Natural killer cell (primary cell): ENCODE results near the gene RAB44. TPM values are rescaled to one million over a fixed set of nuclear protein-coding genes. Genes with fewer than 3 reads are reported as not detected.
A peak's percentile ranks its signal among the peaks of the same experiment; 100 is the strongest.
"Not testable (repeated sequence)": the region's sequence is repeated elsewhere in the genome, so short reads cannot be mapped to it uniquely, and the experiment has no call there.

Experiments
- ATAC-seq, 3 donors: fragments of 150-1000 bp in 2 of 3; fragments of 200-7000 bp in 1 of 3; cut with Tn5 transposase; 1 replicate in 1 of 3; 2 replicates in 2 of 3; pipeline ENCODE4 v1.10.0; 2021; ENCODE audit warnings: mild to moderate bottlenecking in 2 of 3, moderate library complexity in 2 of 3
- DNase-seq, 2 donors: peaks; one replicate each; pipeline versions ENCODE4 v3.0.0 to v3.0.0-alpha.2; 2013 to 2021; ENCODE audit warnings: mixed read lengths in 1 of 2
- H3K27ac ChIP-seq: one replicate; pipeline ENCODE4 v1.5.1; 2013; ENCODE audit warnings: mild to moderate bottlenecking, low read length
- H3K27me3 ChIP-seq: one replicate; pipeline ENCODE4 v1.6.1; 2013; ENCODE audit warnings: low read length; ENCODE audit not compliant: control insufficient read depth, insufficient read depth
- H3K36me3 ChIP-seq: one replicate; pipeline ENCODE4 v1.6.1; 2013; ENCODE audit warnings: low read length; ENCODE audit not compliant: control insufficient read depth, insufficient read depth
- H3K4me1 ChIP-seq: one replicate; pipeline ENCODE4 v1.6.1; 2013; ENCODE audit warnings: low read length; ENCODE audit not compliant: control insufficient read depth, insufficient read depth
- H3K4me3 ChIP-seq: one replicate; pipeline ENCODE4 v1.5.1; 2013; ENCODE audit warnings: low read length
- H3K9me3 ChIP-seq: one replicate; pipeline ENCODE4 v1.6.1; 2013; ENCODE audit warnings: low read length; ENCODE audit not compliant: control insufficient read depth, insufficient read depth
- H3K27ac Mint-ChIP-seq, 2 donors: one replicate each; pipeline ENCODE4 v1.8.0; 2022; ENCODE audit warnings: mild to moderate bottlenecking in 2 of 2, mixed read lengths in 2 of 2, moderate library complexity in 1 of 2
- H3K27me3 Mint-ChIP-seq, 2 donors: one replicate each; pipeline ENCODE4 v1.8.0; 2022; ENCODE audit warnings: low read depth in 2 of 2, mixed read lengths in 2 of 2
- H3K36me3 Mint-ChIP-seq: one replicate; pipeline ENCODE4 v1.8.0; 2022; ENCODE audit warnings: mixed read lengths
- H3K4me1 Mint-ChIP-seq, 2 donors: one replicate each; pipeline ENCODE4 v1.8.0; 2022; ENCODE audit warnings: mixed read lengths in 2 of 2
- H3K4me3 Mint-ChIP-seq: one replicate; pipeline ENCODE4 v1.8.0; 2022; ENCODE audit warnings: mild to moderate bottlenecking, moderate library complexity, mixed read lengths
- H3K9me3 Mint-ChIP-seq, 2 donors: one replicate each; pipeline ENCODE4 v1.8.0; 2022; ENCODE audit warnings: mixed read lengths in 2 of 2
- CTCF ChIP-seq: fragments of 200-600 bp; IDR thresholded peaks from one replicate; pipeline ENCODE4 v1.8.0; 2022; ENCODE audit warnings: antibody characterized with exemption
- WGBS: methylation state at CpG from one replicate; pipeline ENCODE4 v1.1.7; 2013; ENCODE audit warnings: missing lambda C conversion rate; ENCODE audit not compliant: insufficient coverage; 5-methylcytosine and 5-hydroxymethylcytosine counted together
- intact Hi-C: fragments of 100-400 bp; cut with micrococcal nuclease; formaldehyde crosslinking; loops from one replicate; pipeline ENCODE4 v1.14.2; 2022
- total RNA-seq, 4 donors: library from RNA; stranded (reverse); fragments of 120-200 nt in 1 of 4; gene quantifications; one replicate each; pipeline versions ENCODE4 v1.2.3 to v1.2.4, GENCODE V29; 2013 to 2022

The RAB44 gene
- total RNA-seq, 3 donors from 2014 or later (not counting 1 experiment from before 2014, with no cell fraction given) = 0.09 to 12.9 (median 0.70) TPM

DNA sequence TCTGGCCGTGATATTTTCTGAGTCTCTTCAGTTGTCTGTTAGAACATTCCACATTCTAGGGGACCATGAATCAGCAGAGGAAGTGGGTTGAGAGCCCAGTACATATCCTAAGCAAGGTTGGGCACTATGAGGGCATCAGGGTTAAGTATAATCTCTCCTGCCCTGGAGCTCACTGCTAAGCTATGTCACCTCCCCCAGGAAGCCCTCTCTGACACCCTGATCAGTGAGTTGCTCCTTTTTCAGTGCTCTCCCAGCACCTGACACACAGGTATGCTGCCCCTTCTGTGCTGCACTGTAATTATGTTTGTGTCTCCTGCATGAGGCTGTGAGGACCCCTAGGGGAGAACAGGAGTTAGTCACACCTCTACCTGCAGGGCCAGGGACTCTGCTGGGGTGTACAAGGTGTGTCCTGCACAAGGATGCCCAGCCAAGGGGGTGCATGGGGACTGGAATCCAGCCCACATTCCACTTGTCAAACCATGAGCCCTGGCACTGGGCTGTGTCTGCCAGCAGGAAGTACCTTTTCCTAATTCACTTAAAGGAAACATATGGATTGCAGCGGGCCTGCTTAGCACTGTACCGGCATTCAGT lies 3.9 kb downstream of the RAB44 start:
- H3K4me1 ChIP-seq = peaks cover 14% of the 10 kb centered on the region
- Mint-ChIP-seq H3K27ac (no peak overlapping the region), H3K27me3 (peaks cover 0 to 5% of the 10 kb centered on the region in 2 donors), H3K4me3 (no peak overlapping the region), H3K36me3 (no peaks in the 10 kb centered on the region), H3K4me1 (peaks cover 0 to 4% of the 10 kb centered on the region in 2 donors), H3K9me3 (no peaks in the 10 kb centered on the region)
- intact Hi-C loops = no loop called here
- WGBS = 78% methylated on average over 3 of the region's 3 CpGs
- ATAC-seq = no peak
- H3K4me3 ChIP-seq = no peak overlapping the region
- H3K9me3 ChIP-seq = no peaks in the 10 kb centered on the region
- no peaks in the 10 kb centered on the region for H3K36me3 ChIP-seq
- no peak overlapping the region for H3K27ac ChIP-seq
- peak in 1 of 2 donors; percentile 41 for DNase-seq
- no peak for TF ChIP-seq CTCF
- H3K27me3 ChIP-seq = no peaks in the 10 kb centered on the region

GRCh38 chr6:36702656-36703055 lies 5.0 kb downstream of the RAB44 start:
- Histone ChIP-seq H3K27me3 (no peaks in the 10 kb centered on the region), H3K4me1 (peaks cover 13% of the 10 kb centered on the region), H3K9me3 (no peaks in the 10 kb centered on the region), H3K36me3 (no peaks in the 10 kb centered on the region), H3K27ac (no peak overlapping the region), H3K4me3 (no peak overlapping the region)
- TF ChIP-seq CTCF = no peak
- Mint-ChIP-seq H3K9me3 (no peaks in the 10 kb centered on the region), H3K4me1 (peaks cover 0 to 4% of the 10 kb centered on the region in 2 donors), H3K27ac (no peak overlapping the region), H3K36me3 (no peaks in the 10 kb centered on the region), H3K27me3 (peaks cover 0 to 5% of the 10 kb centered on the region in 2 donors), H3K4me3 (no peak overlapping the region)
- DNase-seq = no peak
- no peak for ATAC-seq
- 95% methylated on average over 3 of the region's 3 CpGs for WGBS
- intact Hi-C loops = no loop called here

- no peak overlapping the region for H3K4me3 ChIP-seq
- H3K36me3 ChIP-seq = no peaks in the 10 kb centered on the region
- Mint-ChIP-seq H3K27me3 (peaks cover 0 to 5% of the 10 kb centered on the region in 2 donors), H3K9me3 (no peaks in the 10 kb centered on the region), H3K36me3 (no peaks in the 10 kb centered on the region), H3K4me3 (no peak overlapping the region), H3K4me1 (peaks cover 0 to 4% of the 10 kb centered on the region in 2 donors), H3K27ac (no peak overlapping the region)
- DNase-seq = no peak
- H3K27me3 ChIP-seq = no peaks in the 10 kb centered on the region
- H3K9me3 ChIP-seq = no peaks in the 10 kb centered on the region
- 82% methylated on average over 5 of the region's 5 CpGs for WGBS
- peaks cover 8% of the 10 kb centered on the region for H3K4me1 ChIP-seq
- ATAC-seq = no peak
- no peak for TF ChIP-seq CTCF
- no peak overlapping the region for H3K27ac ChIP-seq
- intact Hi-C loops = no loop called here
Observed at GRCh38 chr6:36703081-36703606, 5.5 kb downstream of the RAB44 start.

DNA sequence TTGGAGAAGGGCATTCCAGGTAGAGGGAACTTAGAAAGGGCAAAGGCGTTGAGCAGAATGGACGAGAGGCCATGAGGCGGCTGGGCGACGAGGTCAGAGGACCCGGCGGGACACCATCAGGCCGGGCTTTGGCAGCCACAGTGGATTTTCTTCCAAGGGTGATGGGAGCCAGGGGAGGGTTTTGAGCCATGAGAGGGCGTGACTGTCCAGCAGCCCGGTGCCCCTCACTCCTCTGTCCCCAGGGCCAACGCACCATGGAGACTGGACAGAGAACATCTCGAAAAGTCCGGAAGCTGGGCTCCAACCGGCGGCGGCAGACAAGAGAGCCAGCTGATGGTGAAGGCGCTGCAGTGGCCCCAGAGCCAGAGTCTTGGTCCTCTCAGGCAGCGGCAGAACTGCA lies 6.4 kb downstream of the RAB44 start:
- 96% methylated on average over 18 of the region's 18 CpGs for WGBS
- no peaks in the 10 kb centered on the region for H3K9me3 ChIP-seq
- Mint-ChIP-seq H3K4me3 (no peak overlapping the region), H3K27me3 (peaks cover 0 to 5% of the 10 kb centered on the region in 2 donors), H3K4me1 (peaks cover 0 to 4% of the 10 kb centered on the region in 2 donors), H3K9me3 (no peaks in the 10 kb centered on the region), H3K27ac (no peak overlapping the region), H3K36me3 (no peaks in the 10 kb centered on the region)
- DNase-seq = no peak
- no peaks in the 10 kb centered on the region for H3K36me3 ChIP-seq
- H3K27me3 ChIP-seq = no peaks in the 10 kb centered on the region
- H3K4me1 ChIP-seq = peaks cover 8% of the 10 kb centered on the region
- ATAC-seq = no peak
- no peak overlapping the region for H3K4me3 ChIP-seq
- no peak overlapping the region for H3K27ac ChIP-seq
- intact Hi-C loops = no loop called here
- no peak for TF ChIP-seq CTCF

DNA sequence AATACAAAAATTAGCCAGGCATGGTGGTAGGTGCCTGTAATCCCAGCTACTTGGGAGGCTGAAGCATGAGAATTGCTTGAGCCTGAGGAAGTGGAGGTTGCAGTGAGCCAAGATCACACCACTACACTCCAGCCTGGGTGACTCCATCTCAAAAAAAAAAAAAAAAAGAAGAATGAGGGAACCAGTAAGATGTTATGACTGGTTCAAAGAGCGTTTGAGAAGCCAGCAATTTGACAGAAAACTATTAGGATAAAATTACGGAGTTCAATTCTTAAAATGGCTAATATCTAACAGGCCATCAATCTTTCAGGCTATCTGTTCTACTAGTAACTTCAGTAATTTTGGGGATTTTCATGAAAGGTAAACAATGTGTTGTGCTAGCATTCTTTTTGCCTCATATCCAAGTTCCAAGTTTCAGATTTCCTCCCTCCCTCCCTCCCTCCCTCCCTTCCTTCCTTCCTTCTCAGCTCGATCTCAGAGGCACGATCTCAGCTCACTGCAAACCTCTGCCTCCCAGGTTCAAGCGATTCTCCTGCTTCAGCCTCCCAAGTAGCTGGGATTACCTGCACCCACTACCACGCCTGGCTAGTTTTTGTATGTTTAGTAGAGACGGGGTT lies 7.4 kb downstream of the RAB44 start:
- ATAC-seq, intact Hi-C loops, H3K36me3 ChIP-seq, H3K27ac ChIP-seq, H3K27me3 ChIP-seq, H3K4me3 Mint-ChIP-seq, H3K4me1 Mint-ChIP-seq, H3K4me1 ChIP-seq, DNase-seq, H3K36me3 Mint-ChIP-seq, H3K4me3 ChIP-seq, H3K9me3 ChIP-seq, H3K27ac Mint-ChIP-seq, H3K27me3 Mint-ChIP-seq, H3K9me3 Mint-ChIP-seq: not testable (repeated sequence)
- WGBS = 86% methylated on average over 7 of the region's 7 CpGs
